GM12801 (cell line): Measurements from ENCODE around the gene SERGEF.

Experiments used
- TF ChIP-seq, protein P1 (sequence below): IDR thresholded peaks from one replicate; pipeline ENCODE4 v1.5.1; 2011; ENCODE audit warnings: control low read depth; ENCODE audit not compliant: insufficient read length; ENCODE audit errors: extremely low read depth

SERGEF gene

DNA sequence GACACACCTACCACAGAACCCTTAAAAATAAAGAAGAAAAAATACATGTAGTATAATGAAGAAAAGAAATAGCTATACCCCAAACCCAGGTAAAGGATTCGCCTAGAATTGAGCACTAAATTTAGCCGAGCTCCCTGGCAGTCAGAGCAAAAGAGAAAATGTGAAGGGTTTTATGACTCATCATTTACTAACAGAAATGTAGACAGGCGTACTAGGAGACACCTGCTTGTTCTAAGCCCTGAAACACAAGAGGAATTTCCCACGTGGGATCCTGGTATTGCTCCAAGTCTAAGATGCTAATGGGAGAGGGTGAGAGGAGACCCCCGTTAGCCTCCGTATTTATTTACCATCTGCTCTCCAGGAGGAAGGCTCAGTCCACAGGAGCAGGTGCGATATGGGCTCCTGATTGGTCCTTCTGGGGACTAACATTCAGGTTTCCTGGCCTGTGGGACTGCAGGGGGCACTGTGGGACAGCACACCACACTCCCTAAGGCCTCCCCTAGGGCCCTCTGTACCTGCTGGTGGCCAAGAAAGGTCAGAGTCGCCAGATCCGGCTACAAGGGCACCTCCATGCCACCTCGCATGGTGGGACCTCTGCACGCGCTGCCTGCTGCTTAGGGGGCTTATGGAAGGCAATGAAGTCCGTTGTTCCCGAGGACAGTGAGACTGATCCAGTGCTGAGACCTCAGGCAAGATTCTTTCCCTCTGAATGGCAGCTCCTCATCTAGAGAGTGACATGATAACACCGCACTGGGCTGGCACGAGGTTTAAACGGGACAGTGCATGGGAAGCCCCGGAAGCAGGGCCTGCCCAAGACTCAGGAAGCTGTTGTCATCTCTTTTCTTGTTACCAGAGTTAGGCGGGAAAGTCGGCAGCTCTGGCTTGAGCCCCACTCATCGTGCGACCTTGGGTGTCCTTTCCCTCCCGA, 252.5 kb downstream of the SERGEF start:
- TF ChIP-seq, protein P1, sequence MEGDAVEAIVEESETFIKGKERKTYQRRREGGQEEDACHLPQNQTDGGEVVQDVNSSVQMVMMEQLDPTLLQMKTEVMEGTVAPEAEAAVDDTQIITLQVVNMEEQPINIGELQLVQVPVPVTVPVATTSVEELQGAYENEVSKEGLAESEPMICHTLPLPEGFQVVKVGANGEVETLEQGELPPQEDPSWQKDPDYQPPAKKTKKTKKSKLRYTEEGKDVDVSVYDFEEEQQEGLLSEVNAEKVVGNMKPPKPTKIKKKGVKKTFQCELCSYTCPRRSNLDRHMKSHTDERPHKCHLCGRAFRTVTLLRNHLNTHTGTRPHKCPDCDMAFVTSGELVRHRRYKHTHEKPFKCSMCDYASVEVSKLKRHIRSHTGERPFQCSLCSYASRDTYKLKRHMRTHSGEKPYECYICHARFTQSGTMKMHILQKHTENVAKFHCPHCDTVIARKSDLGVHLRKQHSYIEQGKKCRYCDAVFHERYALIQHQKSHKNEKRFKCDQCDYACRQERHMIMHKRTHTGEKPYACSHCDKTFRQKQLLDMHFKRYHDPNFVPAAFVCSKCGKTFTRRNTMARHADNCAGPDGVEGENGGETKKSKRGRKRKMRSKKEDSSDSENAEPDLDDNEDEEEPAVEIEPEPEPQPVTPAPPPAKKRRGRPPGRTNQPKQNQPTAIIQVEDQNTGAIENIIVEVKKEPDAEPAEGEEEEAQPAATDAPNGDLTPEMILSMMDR, result no peak

DNA sequence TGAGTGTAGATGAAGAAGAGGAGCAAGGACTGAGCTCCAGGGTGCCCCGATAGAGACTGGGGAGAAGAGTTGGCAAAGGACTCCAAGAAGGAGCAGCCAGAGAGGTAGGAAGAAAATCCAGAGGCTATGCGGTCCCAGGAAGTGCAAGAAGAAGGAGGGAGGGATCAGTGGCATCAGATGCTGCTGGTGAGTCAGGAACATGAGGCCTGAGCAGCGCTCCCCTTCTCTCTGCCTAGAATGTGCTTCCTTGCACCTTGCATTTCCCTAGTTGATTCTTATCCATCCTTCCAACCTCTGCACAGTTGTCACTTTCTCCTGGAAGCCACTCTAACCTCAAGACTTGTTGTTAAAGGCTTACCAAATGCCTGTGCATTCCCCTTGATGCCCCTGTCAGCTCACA, 257.0 kb downstream of the SERGEF start:
- TF ChIP-seq, protein P1, result no peak

DNA sequence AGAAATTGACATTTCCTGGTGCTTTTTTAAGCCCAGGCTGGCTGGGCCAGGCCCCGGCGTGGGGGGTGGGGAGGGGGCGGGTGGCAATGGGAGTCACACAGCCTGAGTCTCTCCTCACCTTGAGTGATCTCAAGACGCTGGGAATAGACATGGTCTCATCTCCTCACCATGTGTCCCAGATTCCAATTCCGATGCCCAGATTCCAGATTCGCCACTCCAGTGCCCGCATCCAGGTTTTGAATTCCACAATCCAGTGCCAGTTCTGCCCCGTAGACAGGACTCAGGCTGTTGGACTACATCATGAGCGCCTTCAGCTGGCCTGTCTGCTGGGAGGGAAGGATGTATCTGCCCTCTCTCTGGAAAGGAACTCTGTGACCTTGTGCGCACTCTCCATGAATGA, 259.2 kb downstream of the SERGEF start:
- TF ChIP-seq, protein P1, result no peak

DNA sequence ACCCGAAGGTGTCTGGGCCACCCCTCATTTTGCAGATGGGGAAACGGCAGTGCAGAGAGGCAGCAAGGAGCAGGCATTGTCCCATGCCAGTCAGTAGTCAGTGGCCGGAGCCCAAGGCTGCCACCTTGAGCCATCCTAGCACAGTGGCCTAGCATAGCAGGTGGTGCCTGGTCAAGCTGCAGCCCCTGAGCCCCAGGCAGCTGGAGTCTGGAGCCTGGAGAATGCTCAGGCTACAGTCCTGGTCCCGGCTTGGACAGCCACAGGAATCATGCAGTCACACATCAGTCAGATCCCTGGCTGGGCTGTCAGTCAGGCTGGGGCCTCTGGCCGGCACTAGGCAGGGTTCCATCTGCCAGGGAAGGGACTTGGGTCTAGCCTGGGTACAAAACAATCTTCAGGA, 259.7 kb downstream of the SERGEF start:
- TF ChIP-seq, protein P1, result no peak

DNA sequence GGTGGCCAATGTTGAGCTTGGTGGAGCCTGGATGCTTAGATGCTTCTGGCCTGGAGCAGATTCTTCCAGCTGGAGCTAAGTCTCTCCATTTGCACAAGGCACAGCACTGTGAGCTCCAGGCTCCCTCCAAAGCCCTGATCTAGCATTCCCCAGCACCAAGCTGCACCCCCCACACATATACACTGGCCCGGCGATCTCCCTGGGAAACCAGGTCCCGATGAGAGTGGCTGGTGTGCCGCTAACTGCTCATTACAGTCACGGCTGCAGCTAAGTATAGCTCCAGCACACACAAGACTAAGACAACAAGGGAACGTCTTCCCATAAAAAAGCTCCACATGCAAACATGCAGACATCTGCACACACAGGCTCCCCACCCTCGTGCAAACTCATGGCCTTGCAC, 260.7 kb downstream of the SERGEF start:
- TF ChIP-seq, protein P1, result no peak

DNA sequence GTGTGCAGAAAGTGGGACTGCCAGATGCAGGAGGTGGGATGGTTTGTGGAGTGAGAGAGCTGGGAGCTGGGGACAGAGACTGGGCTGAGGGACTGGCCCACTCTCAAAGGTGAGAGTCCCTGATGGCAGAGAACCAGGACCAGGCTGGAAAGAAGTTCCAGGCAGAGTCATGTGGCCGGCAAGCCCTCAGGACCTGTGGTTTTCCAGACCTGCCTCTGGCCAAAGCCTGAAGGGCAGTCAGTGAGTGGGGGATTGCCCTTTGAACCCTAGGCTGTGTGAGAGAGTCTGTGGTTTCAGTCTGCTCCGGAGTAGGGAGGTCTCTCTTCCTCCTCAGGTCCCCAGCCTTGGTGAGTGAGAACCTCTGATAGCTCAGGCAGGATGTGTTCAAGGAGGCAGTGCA, 261.3 kb downstream of the SERGEF start:
- TF ChIP-seq, protein P1, result no peak

DNA sequence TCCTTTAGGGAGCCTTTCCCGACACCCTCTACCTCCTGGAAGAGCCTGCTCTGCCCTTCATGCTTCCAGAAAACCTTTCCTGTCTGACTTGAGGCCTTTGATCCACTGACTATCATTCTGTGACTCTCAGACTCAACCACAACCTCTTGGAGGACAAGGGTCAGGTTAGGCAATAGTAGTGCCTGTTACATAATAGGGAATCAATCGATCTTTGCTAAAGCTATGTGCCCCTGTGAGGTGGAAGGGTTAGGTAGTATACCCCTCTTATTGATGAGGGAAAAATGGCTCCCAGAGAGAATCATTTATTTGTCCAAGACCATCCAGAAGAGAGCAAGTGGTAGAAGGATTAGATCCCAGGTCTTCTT, 262.1 kb downstream of the SERGEF start:
- TF ChIP-seq, protein P1, result no peak
